HUES6 (cell line): Measurements from ENCODE around the gene CHST4.
"Not testable (repeated sequence)": the region's sequence is repeated elsewhere in the genome, so short reads cannot be mapped to it uniquely, and the experiment has no call there.

ENCODE experiments used
- H3K27ac ChIP-seq: 2 replicates; pipeline ENCODE4 v1.7.0; 2013; ENCODE audit warnings: low read depth, mild to moderate bottlenecking, low read length, inconsistent platforms
- H3K27me3 ChIP-seq: 2 replicates; pipeline ENCODE4 v1.6.1; 2013; ENCODE audit warnings: low read length; ENCODE audit not compliant: control insufficient read depth, insufficient read depth
- H3K36me3 ChIP-seq: 2 replicates; pipeline ENCODE4 v1.6.1; 2013; ENCODE audit warnings: low read length; ENCODE audit not compliant: control insufficient read depth, insufficient read depth
- H3K4me1 ChIP-seq: 2 replicates; pipeline ENCODE4 v1.6.1; 2013; ENCODE audit warnings: low read length; ENCODE audit not compliant: control insufficient read depth, insufficient read depth
- H3K4me3 ChIP-seq: 2 replicates; pipeline ENCODE4 v1.5.1; 2013; ENCODE audit warnings: low read depth, low read length
- H3K9ac ChIP-seq: one replicate; pipeline ENCODE4 v1.6.1; 2013; ENCODE audit warnings: mild to moderate bottlenecking, low read length
- H3K9me3 ChIP-seq: 2 replicates; pipeline ENCODE4 v1.6.1; 2013; ENCODE audit warnings: low read depth, low read length; ENCODE audit not compliant: control insufficient read depth, insufficient read depth

Gene CHST4

DNA sequence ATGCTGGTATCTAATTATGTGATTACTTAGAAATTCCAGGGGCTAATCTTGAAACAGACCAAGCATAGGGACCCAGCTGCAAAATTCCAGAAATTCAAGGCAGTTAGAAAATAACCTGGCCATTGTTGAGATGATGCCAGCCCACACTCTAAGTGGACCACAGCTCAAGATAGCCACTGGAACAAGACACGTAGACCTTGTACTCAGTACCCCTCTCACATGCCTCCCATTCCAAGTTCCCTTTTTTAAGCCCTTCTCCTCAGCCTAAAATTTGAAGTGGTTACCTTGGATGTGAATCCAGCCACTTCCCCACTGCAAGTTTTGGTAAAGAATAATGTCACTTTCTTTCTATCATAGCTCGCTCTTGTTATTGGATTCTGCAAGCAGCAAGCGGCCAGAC is 33.0 kb upstream of the CHST4 start:
- Histone ChIP-seq H3K36me3 (no peaks in the 10 kb centered on the region), H3K9me3 (no peaks in the 10 kb centered on the region), H3K4me3 (no peak overlapping the region), H3K4me1 (no peaks in the 10 kb centered on the region), H3K27ac (no peak overlapping the region), H3K9ac (no peak overlapping the region), H3K27me3 (no peaks in the 10 kb centered on the region; the same call in 1 of the 2 replicates)

GRCh38 chr16:71498031-71498430 is 28.2 kb upstream of the CHST4 start:
- no peaks in the 10 kb centered on the region for H3K36me3 ChIP-seq
- H3K27ac ChIP-seq: no peak overlapping the region
- no peak overlapping the region for H3K4me3 ChIP-seq
- H3K27me3 ChIP-seq: no peaks in the 10 kb centered on the region
- no peaks in the 10 kb centered on the region for H3K9me3 ChIP-seq
- H3K4me1 ChIP-seq: no peaks in the 10 kb centered on the region
- no peak overlapping the region for H3K9ac ChIP-seq

- Histone ChIP-seq H3K4me3 (no peak overlapping the region), H3K36me3 (no peaks in the 10 kb centered on the region), H3K27ac (no peak overlapping the region), H3K9me3 (no peaks in the 10 kb centered on the region), H3K27me3 (no peaks in the 10 kb centered on the region), H3K9ac (no peak overlapping the region), H3K4me1 (no peaks in the 10 kb centered on the region)
Observed at GRCh38 chr16:71499775-71500364, 26.4 kb upstream of the CHST4 start.

GRCh38 chr16:71500964-71501363 is 25.3 kb upstream of the CHST4 start:
- Histone ChIP-seq H3K9me3 (no peaks in the 10 kb centered on the region), H3K27ac (no peak overlapping the region), H3K36me3 (no peaks in the 10 kb centered on the region), H3K27me3 (no peaks in the 10 kb centered on the region), H3K4me1 (no peaks in the 10 kb centered on the region), H3K4me3 (no peak overlapping the region), H3K9ac (no peak overlapping the region)

DNA sequence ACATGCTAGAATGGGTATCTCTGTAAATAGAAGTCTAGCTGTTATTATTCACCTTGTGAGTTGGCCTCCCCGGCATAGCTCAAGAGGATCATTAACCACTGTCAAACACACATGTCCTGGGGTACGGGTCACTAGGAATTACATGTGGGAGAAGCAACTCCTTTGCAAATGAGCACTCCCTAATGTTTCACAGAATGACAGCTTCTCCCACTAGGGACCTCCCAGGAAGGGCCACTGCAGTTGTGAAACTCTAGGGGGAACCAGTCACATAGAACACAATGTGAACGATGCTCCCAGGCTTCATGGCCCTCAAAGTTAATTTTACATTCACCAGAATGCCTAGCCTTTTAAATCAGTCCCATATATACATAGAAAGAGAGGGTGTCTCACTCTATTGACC is 24.7 kb upstream of the CHST4 start:
- Histone ChIP-seq H3K27me3 (no peaks in the 10 kb centered on the region), H3K27ac (no peak overlapping the region), H3K36me3 (no peaks in the 10 kb centered on the region), H3K9me3 (no peaks in the 10 kb centered on the region), H3K4me3 (no peak overlapping the region), H3K4me1 (no peaks in the 10 kb centered on the region), H3K9ac (no peak overlapping the region)

GRCh38 chr16:71504051-71504450 is 22.2 kb upstream of the CHST4 start:
- not testable (repeated sequence) for H3K4me3 ChIP-seq, H3K9me3 ChIP-seq, H3K9ac ChIP-seq, H3K36me3 ChIP-seq, H3K27me3 ChIP-seq, H3K27ac ChIP-seq, H3K4me1 ChIP-seq

DNA sequence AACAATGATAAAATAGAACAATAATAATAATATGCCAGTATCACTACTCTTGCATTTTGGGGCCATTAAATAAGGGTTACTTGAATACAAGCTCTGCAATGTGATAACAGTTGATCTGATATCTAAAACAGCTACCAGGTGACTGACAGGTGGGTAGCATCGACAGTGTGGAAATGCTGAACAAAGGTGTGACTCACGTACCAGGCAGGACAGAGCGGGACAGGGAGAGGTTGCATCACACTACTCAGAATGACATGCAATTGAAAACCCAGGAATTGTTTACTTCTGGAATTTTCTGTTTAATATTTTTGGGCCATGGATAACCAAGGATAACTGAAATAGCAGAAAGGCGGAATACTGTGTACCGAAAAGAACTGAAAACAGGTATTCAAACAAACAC is 21.3 kb upstream of the CHST4 start:
- Histone ChIP-seq H3K36me3 (no peaks in the 10 kb centered on the region), H3K4me1 (no peaks in the 10 kb centered on the region), H3K27ac (no peak overlapping the region), H3K4me3 (no peak overlapping the region), H3K9ac (no peak overlapping the region), H3K27me3 (no peaks in the 10 kb centered on the region), H3K9me3 (no peaks in the 10 kb centered on the region)

DNA sequence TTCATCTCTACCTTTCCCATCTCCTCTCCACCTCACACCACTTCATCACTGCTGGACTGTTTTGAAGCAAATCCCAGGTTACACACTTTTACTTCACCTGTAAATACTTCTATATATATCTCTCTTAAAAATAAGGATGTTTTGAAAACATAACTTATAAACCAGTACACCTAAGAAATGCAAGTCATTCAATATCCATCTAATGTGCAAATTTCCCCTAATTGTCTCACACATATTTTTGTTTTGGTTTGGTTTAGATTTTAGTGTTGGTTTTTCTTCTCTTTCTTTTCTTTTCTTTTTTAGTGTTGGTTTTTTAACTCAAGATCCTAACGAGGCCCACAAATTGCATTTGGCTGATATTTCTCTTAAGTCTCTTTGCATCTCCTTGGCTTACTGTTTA is 19.2 kb upstream of the CHST4 start:
- Histone ChIP-seq H3K27ac (no peak overlapping the region), H3K4me1 (no peaks in the 10 kb centered on the region), H3K4me3 (no peak overlapping the region), H3K9me3 (peaks cover 11% of the 10 kb centered on the region; the same call in 1 of the 2 replicates), H3K27me3 (no peaks in the 10 kb centered on the region), H3K9ac (no peak overlapping the region), H3K36me3 (no peaks in the 10 kb centered on the region)

DNA sequence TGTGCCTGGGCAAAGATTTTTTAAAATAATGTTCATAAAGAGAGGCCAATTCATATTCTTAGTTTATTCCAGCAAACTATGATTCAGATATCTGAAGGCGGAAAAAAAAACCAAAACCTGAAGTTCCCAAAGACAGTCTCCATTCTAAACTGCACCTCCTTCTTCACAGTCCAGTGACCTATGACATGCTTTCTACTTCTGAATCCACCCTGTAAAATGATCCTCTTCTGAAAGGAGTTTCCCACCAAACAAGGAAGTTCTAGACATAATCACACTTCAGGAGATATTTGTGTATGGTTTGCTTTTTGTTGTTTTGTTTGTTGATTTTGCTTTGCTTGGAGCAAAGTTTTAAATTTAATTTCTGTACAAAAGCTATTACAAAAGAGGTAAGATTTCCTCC is 12.9 kb upstream of the CHST4 start:
- peaks cover 7% of the 10 kb centered on the region; the same call in 1 of the 2 replicates for H3K4me1 ChIP-seq
- peaks cover 11% of the 10 kb centered on the region; the same call in 1 of the 2 replicates for H3K9me3 ChIP-seq
- H3K36me3 ChIP-seq: no peaks in the 10 kb centered on the region
- H3K4me3 ChIP-seq: no peak overlapping the region
- no peak overlapping the region for H3K27ac ChIP-seq
- no peak overlapping the region for H3K9ac ChIP-seq
- no peaks in the 10 kb centered on the region for H3K27me3 ChIP-seq

GRCh38 chr16:71514476-71514875 is 11.8 kb upstream of the CHST4 start:
- Histone ChIP-seq H3K36me3 (no peaks in the 10 kb centered on the region), H3K27me3 (no peaks in the 10 kb centered on the region), H3K27ac (no peak overlapping the region), H3K9me3 (peaks cover 11% of the 10 kb centered on the region; the same call in 1 of the 2 replicates), H3K4me1 (peaks cover 7% of the 10 kb centered on the region; the same call in 1 of the 2 replicates), H3K9ac (no peak overlapping the region), H3K4me3 (no peak overlapping the region)

- Histone ChIP-seq H3K27ac (no peak overlapping the region), H3K4me3 (no peak overlapping the region), H3K4me1 (peaks cover 7% of the 10 kb centered on the region; the same call in 1 of the 2 replicates), H3K27me3 (no peaks in the 10 kb centered on the region), H3K9ac (no peak overlapping the region), H3K9me3 (peaks cover 11% of the 10 kb centered on the region; the same call in 1 of the 2 replicates), H3K36me3 (no peaks in the 10 kb centered on the region)
Observed at GRCh38 chr16:71515026-71515425, 11.2 kb upstream of the CHST4 start.
